HG03095 (cell line): ENCODE measurements around the gene RNF212B.

Experiments
- ATAC-seq: cut with Tn5 transposase; IDR thresholded peaks from one replicate; pipeline ENCODE4 v1.9.1; 2021; ENCODE audit warnings: moderate library complexity; ENCODE audit not compliant: unreplicated experiment

Gene RNF212B

GRCh38 chr14:23319746-23320583, 82.2 kb downstream of the RNF212B start:
- ATAC-seq = no peak

- ATAC-seq = peak; percentile 89
Observed at GRCh38 chr14:23320584-23321571, 83.1 kb downstream of the RNF212B start, which contains the start of gene PABPN1. Gene PABPN1 (plus strand): TSS chr14:23321457. CDS start chr14:23321470, 13 bp downstream.

- peak; percentile 2 for ATAC-seq
Observed at GRCh38 chr14:23321572-23322547, 84.1 kb downstream of the RNF212B start.
